MCF 10A (cell line): ENCODE results near the gene MRPS25. TPM values are rescaled to one million over a fixed set of nuclear protein-coding genes. Genes with fewer than 3 reads are reported as not detected.

Experiments
- total RNA-seq: library from RNA; stranded (reverse); gene quantifications from 2 replicates; pipeline ENCODE4 v1.2.3, GENCODE V29; 2022

Gene MRPS25
- total RNA-seq, 1 experiment from 2014 or later, result 87.2 TPM

Other genes with a start within 250 kb of the MRPS25 start
- not detected in 2 replicates for gene FGD5, start 246.4 kb downstream of the MRPS25 start, total RNA-seq
- 42.4 and 45.2 TPM in 2 replicates for gene NR2C2, start 117.7 kb downstream of the MRPS25 start, total RNA-seq
- gene RBSN, start 33.8 kb upstream of the MRPS25 start, total RNA-seq, result 37.7 and 39.6 TPM in 2 replicates
- gene CAPN7, start 140.9 kb upstream of the MRPS25 start, total RNA-seq, result 48.4 and 55.2 TPM in 2 replicates